ENCODE results near the gene ARX.

Gene ARX

DNA sequence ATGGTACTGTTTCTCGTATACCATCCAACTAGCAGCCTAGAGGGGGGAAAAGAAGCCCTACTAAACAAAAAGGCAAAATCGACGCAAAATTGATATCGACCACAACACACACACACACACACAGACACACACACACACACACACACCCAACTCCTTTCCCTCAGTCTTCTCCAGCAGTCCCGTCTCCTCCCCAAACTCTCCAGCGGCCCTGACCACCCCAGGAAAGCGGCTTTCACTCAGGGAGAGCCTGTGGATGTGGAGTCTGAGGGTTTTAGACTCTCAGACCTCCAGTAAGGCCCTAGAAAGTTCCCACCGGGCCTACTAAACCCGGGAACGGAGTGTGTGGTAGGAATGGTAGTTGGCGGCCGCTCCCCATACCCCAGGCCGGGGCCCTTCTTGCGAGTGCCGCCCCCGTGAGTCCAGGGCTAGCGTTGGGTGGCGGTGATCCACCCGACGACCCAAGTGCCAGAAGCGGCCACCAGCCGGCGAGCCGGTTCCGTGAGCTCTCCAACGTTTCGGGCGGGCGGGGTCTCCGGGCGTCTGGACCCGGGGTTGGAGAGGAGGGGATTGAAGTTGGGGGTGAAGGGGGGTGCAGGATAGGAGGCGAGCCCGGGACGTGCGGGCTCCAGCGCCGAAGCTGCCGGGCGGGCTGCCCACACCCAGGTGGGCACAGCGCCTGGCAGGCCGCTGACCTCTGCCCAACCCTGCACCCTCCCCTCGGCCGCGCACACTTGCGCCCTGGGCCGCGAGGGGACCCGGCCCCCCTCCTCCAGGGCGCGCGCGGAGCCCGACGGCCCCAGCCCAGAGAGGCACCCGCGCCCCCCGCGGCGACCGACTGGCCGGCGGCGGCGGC is 13.7 kb downstream of the ARX start:
- DNase-seq (ENCODE audit: low read depth): no peak

DNA sequence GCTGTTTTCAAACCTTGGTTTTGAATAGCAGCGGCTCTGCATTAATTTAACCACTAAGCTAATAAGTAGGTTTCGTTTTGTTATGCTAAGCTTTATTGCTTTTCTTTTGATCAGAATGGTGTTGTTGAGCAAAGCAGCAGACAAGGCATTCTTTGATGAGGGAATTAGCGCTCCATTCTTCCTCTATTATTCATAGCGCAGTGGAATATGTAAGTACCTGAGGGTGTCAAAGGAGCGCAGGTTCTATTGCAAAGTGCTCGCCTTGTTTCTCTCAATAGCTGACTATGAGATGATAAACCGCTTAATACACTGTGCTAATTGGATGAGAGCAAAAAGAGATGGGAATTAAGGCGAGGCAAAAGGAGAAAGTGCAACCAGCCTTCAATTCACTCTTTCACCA is 16.3 kb downstream of the ARX start:
- DNase-seq (ENCODE audit: low read depth): no peak

DNA sequence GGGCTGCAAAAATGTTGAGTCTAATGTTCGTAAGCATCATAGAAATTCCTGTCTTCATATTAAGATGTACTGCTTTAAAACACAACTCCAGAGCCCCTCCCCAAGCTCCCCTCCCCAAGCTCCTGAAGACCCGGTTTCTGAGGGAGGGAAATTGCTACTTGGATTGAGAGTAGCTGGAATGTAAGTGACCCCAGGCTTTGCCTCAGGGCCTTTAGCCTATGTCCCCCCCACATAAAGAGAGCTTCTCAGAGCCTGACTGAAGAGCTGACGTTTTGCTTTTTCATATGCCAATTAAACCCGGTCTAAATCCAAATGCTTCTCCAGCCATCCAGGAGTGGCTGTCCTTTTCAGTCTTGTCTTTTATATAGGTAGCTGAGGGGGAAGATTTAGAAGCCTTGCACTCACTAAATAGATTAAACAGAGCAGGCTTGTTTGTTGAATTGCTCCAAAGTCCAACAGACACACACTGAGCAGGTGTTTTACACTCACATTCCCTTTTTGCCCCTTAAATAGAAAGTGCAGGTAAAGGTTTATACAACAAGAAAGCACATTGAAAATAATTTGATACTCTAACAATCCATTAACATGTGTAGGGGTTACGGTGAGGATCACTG is 19.6 kb downstream of the ARX start:
- DNase-seq (ENCODE audit: low read depth): no peak

DNA sequence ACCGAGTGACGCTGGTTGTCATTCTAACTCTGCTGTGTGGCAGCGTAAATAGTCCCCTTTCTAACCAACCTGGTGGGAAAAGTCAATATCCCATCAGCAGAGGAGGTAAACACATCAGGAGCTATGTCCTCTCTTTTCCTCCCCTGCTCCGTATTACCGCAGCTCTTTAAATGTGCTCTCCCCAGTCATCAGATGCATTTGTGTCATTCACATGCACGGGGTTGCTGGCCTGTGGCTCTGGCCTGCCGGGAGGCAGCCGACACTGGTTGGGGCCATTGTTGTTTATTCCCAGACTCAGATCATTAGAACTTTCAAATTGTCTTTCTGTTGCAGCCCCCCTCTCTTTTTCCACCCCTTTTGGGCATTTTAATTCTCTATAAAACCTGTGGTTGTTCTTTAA is 21.9 kb downstream of the ARX start:
- no peak for DNase-seq (ENCODE audit: low read depth)

DNA sequence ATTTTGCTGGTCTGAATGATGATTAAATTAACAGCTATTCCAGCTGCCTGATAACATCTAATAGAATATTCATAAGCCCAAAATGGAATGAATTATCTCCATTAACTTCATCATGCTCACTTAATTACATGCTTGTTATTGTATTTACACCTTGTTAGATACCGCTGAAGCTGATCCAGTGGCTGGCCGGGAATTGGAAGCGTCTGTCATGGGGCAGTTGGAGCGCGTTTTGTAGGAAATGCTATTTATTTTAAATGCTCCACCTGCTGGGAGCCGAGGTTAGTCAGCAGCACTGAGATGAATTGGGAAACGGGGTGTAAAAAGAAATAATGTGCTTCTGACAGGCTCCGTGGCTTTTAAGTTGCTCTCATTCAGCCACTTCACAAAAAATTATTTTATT is 25.2 kb downstream of the ARX start:
- no peak for DNase-seq (ENCODE audit: low read depth)

DNA sequence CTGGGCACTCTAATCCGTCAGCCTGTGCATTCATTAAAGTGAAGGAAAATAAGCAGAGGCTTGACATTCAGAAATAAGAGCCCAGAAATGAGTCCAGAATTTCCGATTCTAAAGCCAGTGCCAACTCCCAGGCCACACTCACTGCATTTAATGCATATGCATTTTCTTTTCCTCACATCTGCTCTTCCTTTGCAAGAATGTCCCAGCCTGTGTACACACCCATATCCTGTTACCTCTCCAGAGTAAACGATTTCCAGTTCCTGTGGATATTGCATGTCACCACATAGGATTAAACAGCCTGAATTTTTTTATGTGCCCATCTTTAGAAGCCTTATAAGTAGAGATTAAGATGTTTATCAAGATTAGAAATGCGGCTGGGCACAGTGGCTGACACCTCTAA is 27.5 kb downstream of the ARX start:
- no peak for DNase-seq (ENCODE audit: low read depth)

DNA sequence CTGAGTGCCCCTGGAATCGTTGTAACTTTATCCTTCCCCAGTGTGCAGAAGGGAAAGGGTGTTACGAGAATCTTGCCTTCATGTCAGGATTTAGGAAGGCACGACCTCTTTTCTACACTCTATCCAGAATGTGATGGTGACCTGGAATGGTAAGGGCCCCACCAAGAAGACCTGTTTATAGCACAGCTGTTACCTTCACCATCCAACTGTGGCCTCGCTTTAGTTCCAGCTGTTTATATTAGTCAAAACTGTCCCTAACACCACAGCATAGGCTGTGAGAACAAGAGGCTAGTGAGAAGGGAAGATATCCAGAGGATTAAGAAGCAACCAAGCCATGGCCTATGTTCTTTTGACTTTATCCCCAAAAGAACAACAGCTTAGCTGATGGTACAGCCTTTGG is 28.0 kb downstream of the ARX start:
- no peak for DNase-seq (ENCODE audit: low read depth)

DNA sequence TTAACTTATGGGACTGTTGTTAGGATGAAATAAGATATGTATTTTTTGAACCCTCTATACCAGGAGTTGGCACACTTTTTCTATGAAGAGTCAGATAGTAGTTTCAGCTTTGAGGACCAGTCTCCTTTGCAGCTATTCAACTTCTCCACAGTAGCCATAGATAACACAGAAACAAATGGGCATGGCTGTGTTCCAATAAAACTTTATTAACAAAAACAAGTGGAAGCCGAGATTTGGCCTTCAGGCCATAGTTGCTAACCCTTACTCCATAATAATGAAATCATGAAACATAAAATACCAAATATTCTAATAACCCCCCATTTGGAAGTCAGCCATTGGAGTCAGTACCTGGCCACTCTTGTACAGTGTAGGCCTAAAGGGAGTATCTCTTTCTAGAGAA is 30.6 kb downstream of the ARX start:
- DNase-seq (ENCODE audit: low read depth): no peak

DNA sequence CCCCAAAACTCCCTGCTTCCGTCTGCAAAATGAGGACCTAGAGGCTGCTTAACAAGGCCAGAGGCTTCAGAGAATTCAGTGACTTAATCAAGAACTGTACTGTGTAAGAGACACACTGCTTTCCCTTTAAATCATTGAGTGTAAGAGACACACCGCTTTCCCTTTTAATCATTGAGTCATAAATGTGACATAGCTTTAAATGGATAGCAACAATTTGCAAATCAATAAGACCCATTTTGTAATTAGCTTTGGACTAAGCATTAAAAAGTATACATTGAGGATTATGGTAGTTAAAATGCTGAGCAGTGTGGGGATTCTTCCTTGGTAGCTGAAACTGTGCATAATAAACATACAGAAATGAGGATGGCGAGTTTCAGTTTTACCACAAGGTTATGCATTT is 31.8 kb downstream of the ARX start:
- DNase-seq (ENCODE audit: low read depth): no peak

DNA sequence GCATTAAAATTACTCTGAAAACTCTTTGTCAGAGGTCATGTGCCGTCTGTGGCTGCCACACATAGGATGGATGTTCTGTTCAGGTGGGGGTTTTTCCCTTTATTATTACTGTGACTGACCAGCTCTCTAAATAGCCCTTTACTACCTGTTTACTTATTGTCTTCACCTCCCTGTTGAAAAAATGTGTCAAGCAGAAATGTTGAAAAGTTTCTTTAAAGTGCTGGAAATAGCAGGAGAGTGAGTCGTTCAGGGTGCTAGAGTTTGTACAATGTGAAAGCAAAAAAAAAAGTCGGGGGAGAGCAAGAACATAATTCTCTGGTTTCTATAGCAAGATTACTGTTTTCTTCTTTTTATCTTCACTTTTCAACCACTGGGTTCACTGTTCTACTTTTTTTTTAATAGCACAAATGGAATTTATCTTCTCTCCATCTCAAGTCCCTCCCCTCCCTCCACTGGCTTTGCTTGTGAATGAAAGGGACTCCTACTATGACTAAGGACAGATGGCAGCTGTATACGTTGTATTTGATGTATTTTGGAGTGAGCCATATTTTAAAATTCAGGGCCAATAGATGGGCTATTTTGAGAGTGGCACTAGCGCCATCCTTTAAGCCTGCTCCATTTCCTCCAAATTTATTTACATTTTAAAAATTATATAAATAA is 33.3 kb downstream of the ARX start:
- no peak for DNase-seq (ENCODE audit: low read depth)

DNA sequence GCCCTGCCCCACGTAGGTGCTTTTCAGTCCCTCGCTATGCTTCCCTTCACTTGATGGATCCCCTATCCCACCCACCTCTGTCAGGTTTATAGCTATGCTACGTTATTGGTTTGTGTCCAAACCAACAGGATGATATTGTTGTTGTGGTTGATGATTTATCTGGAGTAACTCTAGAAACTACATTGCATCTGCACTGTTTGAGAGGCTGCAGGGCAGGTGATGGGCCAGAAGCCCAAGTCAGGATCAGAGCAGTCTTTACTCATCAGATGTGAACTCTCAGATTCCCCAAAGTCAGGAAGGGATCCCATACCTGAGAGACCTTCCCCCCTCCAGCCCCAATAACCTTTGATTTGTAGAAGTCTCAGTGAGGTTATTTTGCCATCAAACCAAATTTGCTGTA is 34.7 kb downstream of the ARX start:
- DNase-seq (ENCODE audit: low read depth): no peak

DNA sequence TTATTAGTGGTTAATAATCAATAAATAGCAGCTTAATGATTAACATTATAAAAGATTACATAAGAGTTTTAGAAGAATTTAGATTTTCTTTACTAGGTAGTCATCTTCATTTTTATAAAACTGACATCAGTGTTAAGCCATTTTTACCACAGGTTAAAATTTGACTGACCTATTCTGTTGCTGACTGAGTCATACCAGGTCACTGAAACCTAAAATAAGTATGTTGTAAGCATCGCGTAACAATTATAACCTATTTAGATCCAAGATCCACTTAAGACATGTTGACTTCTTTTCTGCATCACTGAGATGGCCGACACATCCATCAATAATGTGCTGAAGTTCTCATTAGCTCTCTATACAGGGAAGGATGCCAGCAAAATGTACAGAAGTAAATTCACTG is 36.7 kb downstream of the ARX start:
- no peak for DNase-seq (ENCODE audit: low read depth)

DNA sequence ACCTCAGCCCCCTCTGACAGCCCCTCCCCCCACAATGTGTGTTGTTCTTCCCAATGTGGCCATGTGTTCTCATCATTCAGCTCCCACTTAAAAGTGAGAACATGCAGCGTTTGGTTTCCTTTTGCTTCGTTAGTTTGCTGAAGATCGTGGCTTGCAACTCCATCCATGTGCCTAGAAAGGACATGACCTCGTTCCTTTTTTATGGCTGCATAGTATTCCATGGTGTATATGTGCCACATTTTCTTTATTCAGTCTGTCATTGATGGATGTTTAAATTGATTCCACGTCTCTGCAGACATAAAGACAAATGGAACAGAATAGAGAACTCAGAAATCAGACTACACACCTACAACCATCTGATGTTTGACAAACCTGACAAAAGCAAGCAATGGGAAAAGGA is 46.0 kb downstream of the ARX start:
- DNase-seq (ENCODE audit: low read depth): no peak

DNA sequence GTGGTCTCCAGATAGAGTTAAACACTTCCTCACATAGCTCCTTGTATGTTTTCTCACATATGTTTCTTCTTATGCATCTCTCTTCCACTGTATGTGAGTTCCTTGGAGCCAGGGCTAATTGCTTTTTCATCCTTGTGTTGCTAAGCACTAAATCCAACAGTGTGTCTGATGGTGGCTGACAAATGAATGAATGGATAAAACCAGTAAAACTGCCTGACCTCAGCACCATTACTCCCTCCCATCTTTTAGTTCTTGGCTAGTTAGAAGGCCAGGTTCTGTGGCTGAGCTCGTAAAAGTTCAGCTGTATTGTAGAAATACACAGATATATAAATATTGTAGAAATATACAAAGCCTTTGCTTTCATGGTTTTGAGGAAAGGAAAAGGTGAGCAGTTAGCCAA is 50.4 kb downstream of the ARX start:
- DNase-seq (ENCODE audit: low read depth): no peak

DNA sequence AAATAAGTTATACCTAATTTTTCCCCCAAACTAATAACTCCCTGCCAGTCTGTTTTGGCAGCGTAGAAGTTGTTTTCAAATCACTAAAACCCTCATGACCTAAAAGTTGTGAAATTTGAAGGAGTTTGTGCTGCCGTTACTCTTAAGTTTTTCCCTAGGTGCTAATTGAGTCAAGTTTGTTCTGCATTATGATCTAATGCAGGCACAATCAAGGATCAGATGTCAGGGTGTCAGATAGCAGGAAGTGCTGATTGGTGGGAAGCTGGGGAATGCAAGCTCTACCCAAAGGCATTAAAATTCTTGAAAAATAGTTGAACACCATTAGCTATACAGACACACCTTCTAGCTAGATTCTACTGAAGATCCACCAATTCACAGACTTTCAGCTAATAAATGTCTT is 51.9 kb downstream of the ARX start:
- DNase-seq (ENCODE audit: low read depth): no peak

DNA sequence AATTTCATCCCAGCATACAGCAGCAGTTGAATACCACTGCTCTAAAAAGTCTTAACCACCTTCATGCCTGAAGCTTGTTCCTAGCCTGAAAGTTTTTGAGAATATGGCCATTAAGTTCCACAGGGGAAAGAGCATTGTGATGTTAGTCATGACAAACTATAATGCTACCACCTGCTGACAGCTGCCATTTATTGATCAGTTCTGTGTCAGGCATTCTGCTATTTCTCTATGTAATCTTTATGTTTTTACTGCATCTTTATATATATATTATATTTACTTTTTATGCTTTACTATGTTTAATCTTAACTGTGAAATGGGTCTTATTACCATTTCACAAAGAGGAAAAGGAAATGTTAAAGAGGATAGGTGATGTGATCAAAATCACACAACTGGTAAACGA is 54.0 kb downstream of the ARX start:
- DNase-seq (ENCODE audit: low read depth): no peak

DNA sequence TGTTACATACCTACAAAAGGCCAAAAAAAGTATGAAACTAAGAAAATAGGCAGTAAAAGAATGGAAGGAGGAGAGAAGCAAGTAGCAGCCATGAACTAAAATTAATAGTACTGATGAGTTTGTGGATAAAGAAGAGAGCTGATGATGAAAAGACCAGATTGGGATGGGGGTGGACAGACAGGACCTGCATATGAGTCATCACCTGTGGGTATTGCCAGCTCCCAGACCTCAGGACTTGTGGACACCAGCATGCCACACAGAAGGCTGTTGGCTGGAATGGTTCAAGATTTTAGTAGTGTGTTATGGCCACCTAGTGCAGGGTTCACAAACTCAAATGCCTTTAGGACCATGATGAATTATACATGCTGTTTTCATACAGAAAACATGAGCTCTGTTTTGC is 58.9 kb downstream of the ARX start:
- DNase-seq (ENCODE audit: low read depth): no peak

DNA sequence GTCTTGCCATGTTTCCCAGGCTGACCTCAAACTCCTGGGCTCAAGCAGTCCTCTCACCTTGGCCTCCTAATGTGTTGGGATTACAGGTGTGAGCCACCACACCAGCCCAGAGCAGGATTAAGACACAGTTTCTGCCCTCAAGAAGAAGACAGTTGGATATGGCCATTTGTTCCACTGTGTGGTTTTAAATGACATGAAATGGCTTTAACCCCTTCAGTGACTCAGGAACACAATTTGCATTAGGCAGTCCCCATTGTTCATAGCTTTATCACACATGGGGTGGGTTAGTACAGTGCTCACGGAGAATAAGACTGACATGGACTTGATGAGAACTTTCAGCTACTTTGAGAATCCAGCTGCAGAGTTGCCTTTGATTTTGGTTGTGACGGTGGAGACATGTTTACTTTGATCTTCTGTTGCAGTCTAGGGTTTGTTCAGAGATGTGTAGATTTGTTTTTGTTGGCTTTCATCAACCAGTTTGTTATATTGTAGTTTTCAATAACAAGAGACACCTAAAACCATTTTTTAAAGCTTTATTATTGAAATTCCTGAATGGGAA is 60.3 kb downstream of the ARX start:
- no peak for DNase-seq (ENCODE audit: low read depth)

DNA sequence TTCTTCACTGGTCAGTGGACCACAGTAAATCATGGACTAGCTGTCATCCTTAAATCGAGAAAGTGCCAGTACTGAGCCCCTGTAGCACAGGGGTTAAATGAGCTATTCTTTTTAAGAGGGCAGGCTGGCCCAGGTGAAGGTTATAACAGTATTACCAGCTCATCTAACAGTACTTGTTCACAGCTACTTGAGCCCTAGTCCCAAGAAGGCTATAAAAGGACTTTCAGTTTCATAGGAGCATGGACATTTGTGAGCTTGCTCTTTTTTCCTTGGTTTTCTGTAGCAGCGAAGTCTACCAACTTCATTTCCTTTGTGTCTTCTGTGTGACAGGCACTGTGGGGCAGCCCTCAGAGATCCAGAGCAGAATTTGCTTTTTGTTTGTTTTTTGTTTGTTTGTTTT is 61.0 kb downstream of the ARX start:
- no peak for DNase-seq (ENCODE audit: low read depth)

All from activated T-helper 9 cell treated with anti-CD3 and anti-CD28 coated beads, Interleukin-2, amount 50 U/mL, for 16 hours (primary cell).